Neural crest cell (in vitro differentiated cells): ENCODE results near the gene GDPD5. TPM values are rescaled to one million over a fixed set of nuclear protein-coding genes. Genes with fewer than 3 reads are reported as not detected.
A peak's percentile ranks its signal among the peaks of the same experiment; 100 is the strongest.

Source experiments
- DNase-seq: peaks from one replicate; pipeline ENCODE4 v3.0.0; 2021; ENCODE audit warnings: low read depth, mixed read lengths, low spot score
- H3K27ac Mint-ChIP-seq: one replicate; pipeline ENCODE4 v1.8.0; 2021; ENCODE audit warnings: mild to moderate bottlenecking, mixed read lengths; ENCODE audit not compliant: unreplicated experiment
- H3K27me3 Mint-ChIP-seq: 2 replicates; pipeline ENCODE4 v1.8.0; 2021; ENCODE audit warnings: low read depth, mild to moderate bottlenecking, mixed read lengths
- H3K36me3 Mint-ChIP-seq: 2 replicates; pipeline ENCODE4 v1.8.0; 2021; ENCODE audit warnings: low read depth, mild to moderate bottlenecking, mixed read lengths
- H3K4me1 Mint-ChIP-seq: 2 replicates; pipeline ENCODE4 v1.8.0; 2021; ENCODE audit warnings: mixed read lengths
- H3K4me3 Mint-ChIP-seq: one replicate; pipeline ENCODE4 v1.8.0; 2021; ENCODE audit warnings: mild to moderate bottlenecking, mixed read lengths
- H3K9me3 Mint-ChIP-seq: 2 replicates; pipeline ENCODE4 v1.8.0; 2021; ENCODE audit warnings: mixed read lengths
- CTCF ChIP-seq: fragments of 200-600 bp; sonication (generic); conservative IDR thresholded peaks from 2 replicates; pipeline ENCODE4 v1.5.0; 2021; ENCODE audit warnings: antibody characterized with exemption, mild to moderate bottlenecking
- total RNA-seq: library from RNA; stranded (reverse); gene quantifications from 2 replicates; pipeline ENCODE4 v1.2.1, GENCODE V29; 2021

GDPD5 gene
- total RNA-seq, 1 donor from 2014 or later: 13.3 TPM

- Mint-ChIP-seq H3K27ac (peak overlapping the region; percentile 95), H3K4me1 (peaks cover 33% of the 10 kb centered on the region), H3K4me3 (no peak overlapping the region), H3K36me3 (no peaks in the 10 kb centered on the region), H3K9me3 (no peaks in the 10 kb centered on the region), H3K27me3 (no peaks in the 10 kb centered on the region)
- no peak for DNase-seq
- TF ChIP-seq CTCF: no peak
Measured at GRCh38 chr11:75555079-75555811, 29.5 kb upstream of the GDPD5 start.

GRCh38 chr11:75554258-75555022 lies 28.7 kb upstream of the GDPD5 start:
- no peaks in the 10 kb centered on the region for H3K27me3 Mint-ChIP-seq
- H3K4me1 Mint-ChIP-seq: peaks cover 29% of the 10 kb centered on the region
- peak overlapping the region; percentile 39 for H3K4me3 Mint-ChIP-seq
- no peak for TF ChIP-seq CTCF
- H3K27ac Mint-ChIP-seq: peak overlapping the region; percentile 95
- no peaks in the 10 kb centered on the region for H3K9me3 Mint-ChIP-seq
- DNase-seq: peak; percentile 61
- H3K36me3 Mint-ChIP-seq: no peaks in the 10 kb centered on the region

GRCh38 chr11:75553889-75554257 lies 28.1 kb upstream of the GDPD5 start:
- H3K9me3 Mint-ChIP-seq: no peaks in the 10 kb centered on the region
- H3K4me3 Mint-ChIP-seq: no peak overlapping the region
- H3K27ac Mint-ChIP-seq: no peak overlapping the region
- peaks cover 29% of the 10 kb centered on the region for H3K4me1 Mint-ChIP-seq
- no peak for TF ChIP-seq CTCF
- H3K27me3 Mint-ChIP-seq: no peaks in the 10 kb centered on the region
- H3K36me3 Mint-ChIP-seq: no peaks in the 10 kb centered on the region
- no peak for DNase-seq

GRCh38 chr11:75553182-75553581 lies 27.4 kb upstream of the GDPD5 start:
- no peaks in the 10 kb centered on the region for H3K36me3 Mint-ChIP-seq

More at GRCh38 chr11:75553182-75553581, 27.4 kb upstream of the GDPD5 start:
- H3K4me3 Mint-ChIP-seq: no peak overlapping the region
- no peaks in the 10 kb centered on the region for H3K27me3 Mint-ChIP-seq
- H3K9me3 Mint-ChIP-seq: no peaks in the 10 kb centered on the region
- TF ChIP-seq CTCF: no peak
- H3K4me1 Mint-ChIP-seq: peaks cover 30% of the 10 kb centered on the region
- DNase-seq: no peak
- H3K27ac Mint-ChIP-seq: no peak overlapping the region
